ENCODE measurements around the gene TREM1.

DNA sequence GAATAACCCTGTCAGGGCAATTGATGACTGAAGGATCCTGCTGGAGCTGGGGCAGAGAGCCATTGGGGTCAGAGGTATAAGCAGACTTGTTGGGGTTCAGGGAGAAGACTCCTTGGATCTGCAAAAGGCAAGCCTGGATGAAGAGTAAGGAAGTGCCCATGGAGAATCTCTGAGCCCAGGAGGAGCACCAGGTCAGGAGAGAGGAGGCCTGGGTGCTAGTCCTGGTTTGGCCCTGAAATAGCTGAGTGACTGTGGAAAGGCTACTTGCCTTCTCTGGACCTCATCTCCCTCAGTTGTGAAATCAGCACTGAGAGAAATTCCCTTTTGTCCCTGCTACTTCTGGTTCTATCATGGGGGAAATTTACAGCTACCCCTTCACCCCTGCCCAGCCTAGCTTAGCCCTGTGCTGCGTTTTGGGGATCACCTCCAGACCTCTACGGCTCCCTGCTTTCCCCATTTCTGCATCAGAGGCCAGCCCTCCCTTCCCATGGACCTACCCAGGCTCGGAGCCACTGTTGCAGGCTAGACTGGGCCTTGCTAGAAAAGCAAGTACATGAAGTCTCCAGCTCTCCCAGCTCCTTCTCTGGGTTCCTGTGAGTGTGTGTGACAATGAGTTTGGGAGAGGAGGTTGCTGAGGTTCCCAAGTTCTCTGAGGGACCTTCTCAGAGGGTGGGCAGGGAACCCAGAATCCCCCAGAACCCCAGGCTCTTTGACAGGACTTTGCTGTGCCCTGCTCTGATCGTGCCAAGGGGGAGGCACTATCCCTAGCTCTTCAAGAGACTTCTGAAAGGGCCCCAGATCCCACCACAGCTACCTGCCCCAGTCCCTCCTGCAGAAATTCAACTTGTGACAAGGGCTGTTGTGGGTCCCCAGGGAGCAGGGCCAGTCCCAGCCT is 46.6 kb upstream of the TREM1 start:
- TF ChIP-seq CTCF (IDR thresholded peaks at IDR 0.05) (no peak), POLR2A (IDR thresholded peaks at IDR 0.05) (no peak)
